Activated naive CD4-positive, alpha-beta T cell (primary cell): Measurements from ENCODE around the gene SCAMP2.
A peak's percentile ranks its signal among the peaks of the same experiment; 100 is the strongest.

Experiments used
- DNase-seq, 4 experiments: peaks; one replicate each; lab custom pipeline; 2025; lab: John Stamatoyannopoulos, UW

SCAMP2 gene

GRCh38 chr15:74795966-74796625 is 77.1 kb downstream of the SCAMP2 start:
- peak in 1 of 4 experiments; percentile 26 for DNase-seq

GRCh38 chr15:74794970-74795349 is 78.2 kb downstream of the SCAMP2 start:
- no peak for DNase-seq

- no peak for DNase-seq
These were observed 78.8 kb downstream of the SCAMP2 start for GRCh38 chr15:74794248-74794969.
